AG04450 (cell line): ENCODE measurements around the gene C9orf50. TPM values are rescaled to one million over a fixed set of nuclear protein-coding genes. Genes with fewer than 3 reads are reported as not detected.
A peak's percentile ranks its signal among the peaks of the same experiment; 100 is the strongest.

Experiments
- CTCF ChIA-PET: fragments of 300-600, 350-600 bp; formaldehyde crosslinking; extraction: SDS; loops from one replicate; lab custom pipeline; 2022; ENCODE audit warnings: antibody characterized with exemption, inconsistent platforms; lab: Charles Lee
- POLR2A ChIA-PET: fragments of 350-600 bp; formaldehyde crosslinking; extraction: SDS; loops from one replicate; lab custom pipeline; 2021; ENCODE audit warnings: antibody characterized with exemption, inconsistent platforms; lab: Yijun Ruan, JAX
- DNase-seq: peaks from one replicate; pipeline ENCODE4 v3.0.0-alpha.2; 2011; ENCODE audit warnings: low read depth, low spot score
- H3K27ac ChIP-seq: one replicate; pipeline ENCODE4 v1.5.1; 2012; ENCODE audit warnings: low read depth, low read length, control low read depth
- H3K27me3 ChIP-seq: one replicate; pipeline ENCODE4 v1.6.0; 2012; ENCODE audit warnings: low read length; ENCODE audit not compliant: control insufficient read depth, insufficient read depth
- H3K4me3 ChIP-seq: 2 replicates; pipeline ENCODE4 v1.5.1; 2011; ENCODE audit warnings: mild to moderate bottlenecking, low read depth, low read length, control low read depth
- H3K9me3 ChIP-seq: 2 replicates; pipeline ENCODE4 v1.5.1; 2012; ENCODE audit warnings: low read length; ENCODE audit not compliant: control insufficient read depth, insufficient read depth
- polyA plus RNA-seq: library from polyadenylated mRNA; depleted of rRNA; stranded (reverse); fragments of >200 nt; gene quantifications from 2 replicates; pipeline ENCODE4 v1.2.3, GENCODE V29; 2011
- TF ChIP-seq, protein P1 (sequence below): IDR thresholded peaks from 2 replicates; pipeline ENCODE4 v1.5.1; 2011; ENCODE audit warnings: low read depth, low read length, control low read depth, inconsistent platforms

Gene C9orf50
- polyA plus RNA-seq, 1 experiment: 0.30 TPM

DNA sequence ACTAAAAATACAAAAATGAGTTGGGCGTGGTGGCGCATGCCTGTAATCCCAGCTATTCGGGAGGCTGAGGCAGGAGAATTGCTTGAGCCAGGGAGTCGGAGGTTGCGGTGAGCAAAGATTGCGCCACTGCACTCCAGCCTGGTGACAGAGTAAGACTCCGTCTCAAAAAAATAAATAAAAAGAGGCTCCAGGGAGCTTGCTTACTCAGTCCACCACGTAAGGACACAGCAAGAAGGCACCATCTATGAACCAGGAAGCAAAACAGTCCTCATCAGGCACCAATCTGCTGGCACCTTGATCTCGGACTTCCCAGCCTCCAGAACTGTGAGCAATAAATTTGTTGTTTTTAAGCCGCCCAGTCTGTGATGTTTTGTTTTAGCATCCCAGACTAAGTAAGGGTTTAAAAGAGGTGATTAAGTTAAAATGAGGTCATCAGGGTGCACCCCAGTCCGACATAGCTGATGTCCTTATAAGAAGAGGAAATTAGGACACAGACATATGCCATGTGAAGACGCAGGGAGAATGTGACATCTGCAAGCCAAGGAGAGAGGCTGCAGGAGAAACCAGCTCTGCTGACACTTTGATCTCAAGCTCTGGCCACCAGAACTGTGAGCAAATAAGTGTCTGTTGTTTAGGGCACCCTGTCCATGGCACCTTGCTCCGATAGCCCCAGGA, 45.9 kb downstream of the C9orf50 start:
- no peak overlapping the region for H3K4me3 ChIP-seq
- ChIA-PET CTCF (no interaction called here), POLR2A (interaction anchor here (1.0 to 1.5 kb wide), 5 partner anchors 11 to 435 kb away, joined by 4 read pairs; partner anchors contain the start of gene IER5L)
- TF ChIP-seq, protein P1, sequence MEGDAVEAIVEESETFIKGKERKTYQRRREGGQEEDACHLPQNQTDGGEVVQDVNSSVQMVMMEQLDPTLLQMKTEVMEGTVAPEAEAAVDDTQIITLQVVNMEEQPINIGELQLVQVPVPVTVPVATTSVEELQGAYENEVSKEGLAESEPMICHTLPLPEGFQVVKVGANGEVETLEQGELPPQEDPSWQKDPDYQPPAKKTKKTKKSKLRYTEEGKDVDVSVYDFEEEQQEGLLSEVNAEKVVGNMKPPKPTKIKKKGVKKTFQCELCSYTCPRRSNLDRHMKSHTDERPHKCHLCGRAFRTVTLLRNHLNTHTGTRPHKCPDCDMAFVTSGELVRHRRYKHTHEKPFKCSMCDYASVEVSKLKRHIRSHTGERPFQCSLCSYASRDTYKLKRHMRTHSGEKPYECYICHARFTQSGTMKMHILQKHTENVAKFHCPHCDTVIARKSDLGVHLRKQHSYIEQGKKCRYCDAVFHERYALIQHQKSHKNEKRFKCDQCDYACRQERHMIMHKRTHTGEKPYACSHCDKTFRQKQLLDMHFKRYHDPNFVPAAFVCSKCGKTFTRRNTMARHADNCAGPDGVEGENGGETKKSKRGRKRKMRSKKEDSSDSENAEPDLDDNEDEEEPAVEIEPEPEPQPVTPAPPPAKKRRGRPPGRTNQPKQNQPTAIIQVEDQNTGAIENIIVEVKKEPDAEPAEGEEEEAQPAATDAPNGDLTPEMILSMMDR: no peak
- H3K27me3 ChIP-seq: no peaks in the 10 kb centered on the region
- H3K27ac ChIP-seq: peak overlapping the region; percentile 78
- DNase-seq: no peak
- H3K9me3 ChIP-seq: peaks cover 14% of the 10 kb centered on the region

GRCh38 chr9:129573977-129574376, 46.9 kb downstream of the C9orf50 start:
- DNase-seq: no peak
- Histone ChIP-seq H3K27ac (no peak overlapping the region), H3K27me3 (no peaks in the 10 kb centered on the region), H3K9me3 (peaks cover 14% of the 10 kb centered on the region), H3K4me3 (no peak overlapping the region)
- ChIA-PET POLR2A (no interaction called here), CTCF (interaction anchor here (0.6 kb wide), 1 partner anchor 400 kb away, joined by 3 read pairs; no protein-coding TSS in a partner anchor)
- TF ChIP-seq, protein P1: no peak

DNA sequence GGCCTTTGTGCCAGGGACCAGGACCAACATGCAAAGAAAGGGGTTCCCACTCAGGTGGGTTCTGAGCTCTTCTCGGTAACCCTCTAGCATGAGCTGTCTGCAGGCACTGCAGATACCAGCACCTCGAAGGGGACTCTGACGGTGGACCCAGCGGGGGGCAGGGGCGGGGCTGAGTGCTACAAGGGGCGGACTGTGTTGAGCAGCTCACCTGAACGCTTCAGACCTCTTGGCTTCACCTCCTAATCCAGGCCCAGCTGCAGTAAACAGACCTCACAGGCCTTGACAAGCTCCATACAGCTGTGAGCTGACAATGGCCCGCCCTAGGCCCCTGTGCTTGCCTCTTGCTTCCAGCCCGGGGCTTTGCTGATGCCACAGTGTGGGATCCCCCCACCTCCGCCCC, 48.4 kb downstream of the C9orf50 start:
- ChIA-PET POLR2A (interaction anchor here (0.6 to 1.6 kb wide), 2 partner anchors 233 to 398 kb away, joined by 3 to 5 read pairs; no protein-coding TSS in a partner anchor), CTCF (interaction anchor here (1.2 kb wide), 1 partner anchor 430 kb away, joined by 4 read pairs; no protein-coding TSS in a partner anchor)
- Histone ChIP-seq H3K4me3 (no peak overlapping the region), H3K27ac (no peak overlapping the region), H3K27me3 (no peaks in the 10 kb centered on the region), H3K9me3 (peaks cover 14% of the 10 kb centered on the region)
- no peak for DNase-seq
- TF ChIP-seq, protein P1: no peak

DNA sequence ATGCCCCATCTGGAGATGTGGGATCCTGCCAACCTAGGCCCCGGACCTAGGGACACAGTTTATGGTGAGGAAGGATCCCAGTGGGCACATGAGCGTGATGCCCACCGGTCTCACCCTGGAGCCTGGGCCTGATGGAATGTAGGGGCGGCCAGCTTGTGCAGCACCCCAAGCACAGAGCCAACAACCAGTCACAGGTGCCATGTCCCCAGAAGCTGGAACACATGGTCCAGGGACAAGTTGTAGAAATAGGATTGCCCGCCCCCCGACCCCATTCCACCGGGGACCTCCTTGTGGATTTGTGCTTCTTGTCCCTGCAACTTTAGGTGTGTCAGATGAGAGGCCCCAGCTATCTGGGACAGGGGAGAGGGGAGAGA, 48.9 kb downstream of the C9orf50 start:
- DNase-seq: no peak
- Histone ChIP-seq H3K27ac (peak overlapping the region; percentile 92), H3K9me3 (peaks cover 10% of the 10 kb centered on the region), H3K4me3 (no peak overlapping the region), H3K27me3 (no peaks in the 10 kb centered on the region)
- ChIA-PET POLR2A (interaction anchor here (0.7 to 2.3 kb wide), 4 partner anchors 25 to 398 kb away, joined by 3 to 12 read pairs (median 5); no protein-coding TSS in a partner anchor), CTCF (interaction anchor here (0.6 to 1.2 kb wide), 2 partner anchors 398 to 429 kb away, joined by 3 to 4 read pairs; no protein-coding TSS in a partner anchor)
- TF ChIP-seq, protein P1: no peak
